ENCODE measurements around the gene ITPK1. TPM values are rescaled to one million over a fixed set of nuclear protein-coding genes. Genes with fewer than 3 reads are reported as not detected.

The ITPK1 gene
- total RNA-seq, 1 experiment from 2014 or later = 66.2 TPM

DNA sequence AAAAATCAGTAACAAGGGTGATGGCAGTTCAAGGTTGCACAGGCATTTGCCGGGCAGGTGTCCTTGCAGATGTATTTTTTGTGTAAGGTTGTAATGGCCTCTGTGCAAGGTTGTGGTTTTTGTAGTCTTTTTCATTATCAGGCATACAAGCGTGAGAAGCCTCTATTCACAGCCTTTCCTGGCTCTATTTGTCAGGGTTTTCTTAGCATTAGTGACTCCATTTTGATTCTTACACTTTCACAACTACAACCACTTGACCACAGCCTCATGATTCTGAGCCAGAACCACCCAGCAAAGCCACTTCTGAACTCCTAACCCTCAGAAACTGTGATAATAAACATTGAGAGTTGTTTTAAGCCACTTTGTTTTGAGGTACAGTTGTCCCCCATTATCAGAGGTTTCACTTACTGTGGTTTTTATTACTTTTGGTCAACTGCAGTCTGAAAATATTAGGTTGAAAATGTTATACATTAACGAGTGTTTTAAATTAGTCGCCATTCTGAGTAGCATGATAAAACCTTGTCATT is 220.3 kb downstream of the ITPK1 start:
- no peak overlapping the region for H3K9ac ChIP-seq (ENCODE audit: low read length)
- no peaks in the 10 kb centered on the region for H4K20me1 ChIP-seq (ENCODE audit: low read length)
- intact Hi-C loops (cut with micrococcal nuclease) = no loop called here
- H3K4me2 ChIP-seq (ENCODE audit: low read length) = no peak overlapping the region
- BruUV-seq (replicated peaks) = no TSS peak
- no peaks in the 10 kb centered on the region for H3K9me2 ChIP-seq (replicated peaks; ENCODE audit: low read length)
- no peaks in the 10 kb centered on the region for H3K79me2 ChIP-seq (ENCODE audit: low read length)
- no peak for ATAC-seq
- CTCF ChIA-PET = no interaction called here
- 0 out of 2 replicates have a peak, but pooled peaks cover 3% of the 10 kb centered on the region for H3K4me1 ChIP-seq (ENCODE audit: insufficient read depth, low read length)
- no peak overlapping the region for H2AFZ ChIP-seq (ENCODE audit: low read length)
- H3F3A ChIP-seq (ENCODE audit: low read length, unreplicated experiment) = no peaks in the 10 kb centered on the region
- peaks cover 8% of the 10 kb centered on the region; the same call in 1 of the 2 replicates for H3K9me3 ChIP-seq (ENCODE audit: low read length)
- H3K4me3 ChIP-seq (ENCODE audit: low read length) = no peak overlapping the region
- TF ChIP-seq EZH2phosphoT487 (IDR thresholded peaks at IDR 0.05; ENCODE audit: borderline replicate concordance, low read length) = no peak
- no peak for TF ChIP-seq EZH2 (IDR thresholded peaks at IDR 0.05; ENCODE audit: low read length, unreplicated experiment)
- TF ChIP-seq, protein P1, sequence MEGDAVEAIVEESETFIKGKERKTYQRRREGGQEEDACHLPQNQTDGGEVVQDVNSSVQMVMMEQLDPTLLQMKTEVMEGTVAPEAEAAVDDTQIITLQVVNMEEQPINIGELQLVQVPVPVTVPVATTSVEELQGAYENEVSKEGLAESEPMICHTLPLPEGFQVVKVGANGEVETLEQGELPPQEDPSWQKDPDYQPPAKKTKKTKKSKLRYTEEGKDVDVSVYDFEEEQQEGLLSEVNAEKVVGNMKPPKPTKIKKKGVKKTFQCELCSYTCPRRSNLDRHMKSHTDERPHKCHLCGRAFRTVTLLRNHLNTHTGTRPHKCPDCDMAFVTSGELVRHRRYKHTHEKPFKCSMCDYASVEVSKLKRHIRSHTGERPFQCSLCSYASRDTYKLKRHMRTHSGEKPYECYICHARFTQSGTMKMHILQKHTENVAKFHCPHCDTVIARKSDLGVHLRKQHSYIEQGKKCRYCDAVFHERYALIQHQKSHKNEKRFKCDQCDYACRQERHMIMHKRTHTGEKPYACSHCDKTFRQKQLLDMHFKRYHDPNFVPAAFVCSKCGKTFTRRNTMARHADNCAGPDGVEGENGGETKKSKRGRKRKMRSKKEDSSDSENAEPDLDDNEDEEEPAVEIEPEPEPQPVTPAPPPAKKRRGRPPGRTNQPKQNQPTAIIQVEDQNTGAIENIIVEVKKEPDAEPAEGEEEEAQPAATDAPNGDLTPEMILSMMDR (conservative IDR thresholded peaks at IDR 0.05; ENCODE audit: low read depth, low read length) = no peak
- H3K36me3 ChIP-seq (ENCODE audit: low read depth, low read length) = no peaks in the 10 kb centered on the region
- H3K27ac ChIP-seq (ENCODE audit: low read length) = no peak overlapping the region
- POLR2A ChIA-PET (ENCODE audit: unreplicated experiment) = no interaction called here
- H3K27me3 ChIP-seq (ENCODE audit: low read length) = no peaks in the 10 kb centered on the region
- no peak for DNase-seq

DNA sequence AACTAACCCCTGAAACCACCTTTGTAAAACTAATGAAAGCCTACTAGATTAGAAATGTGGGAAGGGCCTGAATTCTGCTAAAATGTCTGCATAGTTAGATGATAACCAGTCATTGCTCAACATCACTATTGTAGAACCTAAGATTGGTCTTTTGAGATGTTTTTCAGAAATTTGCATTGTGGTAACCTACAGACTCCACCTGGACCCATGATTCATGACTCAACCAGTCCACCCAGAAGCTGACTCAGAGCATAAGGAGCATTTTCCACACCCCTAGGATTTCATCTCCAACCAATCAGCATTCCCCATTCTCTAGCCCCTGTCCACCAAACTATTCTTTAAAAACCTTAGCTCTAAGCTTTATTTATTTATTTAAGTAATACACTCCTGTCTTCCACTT is 223.1 kb downstream of the ITPK1 start:
- intact Hi-C loops (cut with micrococcal nuclease) = no loop called here
- POLR2A ChIA-PET (ENCODE audit: unreplicated experiment) = no interaction called here
- H3K4me3 ChIP-seq (ENCODE audit: low read length) = no peak overlapping the region
- peaks cover 5% of the 10 kb centered on the region; the same call in 1 of the 2 replicates for H3K27me3 ChIP-seq (ENCODE audit: low read length)
- no peaks in the 10 kb centered on the region for H3K79me2 ChIP-seq (ENCODE audit: low read length)
- no peaks in the 10 kb centered on the region for H4K20me1 ChIP-seq (ENCODE audit: low read length)
- H3K36me3 ChIP-seq (ENCODE audit: low read depth, low read length) = no peaks in the 10 kb centered on the region
- peaks cover 8% of the 10 kb centered on the region; the same call in 1 of the 2 replicates for H3K9me3 ChIP-seq (ENCODE audit: low read length)
- ATAC-seq (no peak), DNase-seq (no peak)
- H3K9me2 ChIP-seq (replicated peaks; ENCODE audit: low read length) = no peaks in the 10 kb centered on the region
- no peaks in the 10 kb centered on the region for H3F3A ChIP-seq (ENCODE audit: low read length, unreplicated experiment)
- no peak overlapping the region for H3K4me2 ChIP-seq (ENCODE audit: low read length)
- no TSS peak for BruUV-seq (replicated peaks)
- no peaks in the 10 kb centered on the region for H3K4me1 ChIP-seq (ENCODE audit: insufficient read depth, low read length)
- no peak for TF ChIP-seq EZH2 (IDR thresholded peaks at IDR 0.05; ENCODE audit: low read length, unreplicated experiment)
- TF ChIP-seq, protein P1 (conservative IDR thresholded peaks at IDR 0.05; ENCODE audit: low read depth, low read length) = no peak
- TF ChIP-seq EZH2phosphoT487 (IDR thresholded peaks at IDR 0.05; ENCODE audit: borderline replicate concordance, low read length) = no peak
- H3K9ac ChIP-seq (ENCODE audit: low read length) = no peak overlapping the region
- no peak overlapping the region for H3K27ac ChIP-seq (ENCODE audit: low read length)
- H2AFZ ChIP-seq (ENCODE audit: low read length) = no peak overlapping the region
- CTCF ChIA-PET = no interaction called here

DNA sequence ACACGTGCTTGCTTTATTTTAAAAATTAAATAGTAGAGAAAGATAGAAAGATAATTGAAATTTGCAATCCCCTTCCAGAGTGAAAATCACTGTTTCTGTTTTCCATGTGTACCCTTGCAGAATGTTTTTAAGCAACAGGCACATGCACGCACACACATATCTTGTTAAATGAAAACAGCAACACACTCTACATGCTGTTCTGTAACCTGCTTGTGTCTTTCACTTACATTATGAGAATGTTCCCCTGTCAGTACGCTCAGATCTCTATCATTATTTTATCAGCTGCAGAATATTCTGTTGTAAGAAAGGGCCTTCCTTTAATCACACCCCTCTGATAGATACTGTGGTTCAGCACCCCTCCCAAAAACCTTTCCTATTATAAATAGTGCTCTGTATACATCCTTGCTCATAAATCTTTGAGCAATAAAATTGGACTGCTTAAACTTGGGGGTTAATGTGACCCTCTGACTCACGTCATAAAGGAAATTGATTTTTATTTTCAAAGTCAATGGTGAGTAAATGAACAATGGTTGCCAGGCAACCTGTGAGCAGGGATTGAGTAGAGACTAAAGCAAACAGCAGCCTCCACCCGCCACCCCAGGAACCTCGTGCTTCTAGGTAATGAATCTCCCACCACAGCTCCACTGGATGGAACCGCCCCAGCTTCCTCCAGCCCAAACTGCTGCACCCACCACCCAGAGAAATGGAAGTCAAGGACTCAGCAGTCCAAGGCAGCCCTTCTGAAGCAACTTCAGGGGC is 224.7 kb downstream of the ITPK1 start:
- Histone ChIP-seq H3K27me3 (ENCODE audit: low read length) (peaks cover 13% of the 10 kb centered on the region), H3K36me3 (ENCODE audit: low read depth, low read length) (no peaks in the 10 kb centered on the region), H3K4me1 (ENCODE audit: insufficient read depth, low read length) (no peaks in the 10 kb centered on the region), H3F3A (ENCODE audit: low read length, unreplicated experiment) (no peaks in the 10 kb centered on the region), H3K9ac (ENCODE audit: low read length) (no peak overlapping the region), H2AFZ (ENCODE audit: low read length) (no peak overlapping the region), H3K4me3 (ENCODE audit: low read length) (no peak overlapping the region), H3K4me2 (ENCODE audit: low read length) (no peak overlapping the region), H3K9me3 (ENCODE audit: low read length) (peaks cover 8% of the 10 kb centered on the region; the same call in 1 of the 2 replicates), H4K20me1 (ENCODE audit: low read length) (no peaks in the 10 kb centered on the region), H3K79me2 (ENCODE audit: low read length) (no peaks in the 10 kb centered on the region), H3K9me2 (replicated peaks; ENCODE audit: low read length) (no peaks in the 10 kb centered on the region), H3K27ac (ENCODE audit: low read length) (no peak overlapping the region)
- ATAC-seq (peak; percentile 24; the same call in 1 of the 2 replicates), DNase-seq (peak; percentile 22)
- no TSS peak for BruUV-seq (replicated peaks)
- TF ChIP-seq EZH2 (IDR thresholded peaks at IDR 0.05; ENCODE audit: low read length, unreplicated experiment) (no peak), EZH2phosphoT487 (IDR thresholded peaks at IDR 0.05; ENCODE audit: borderline replicate concordance, low read length) (no peak)
- TF ChIP-seq, protein P1 (conservative IDR thresholded peaks at IDR 0.05; ENCODE audit: low read depth, low read length) = no peak
- POLR2A ChIA-PET (ENCODE audit: unreplicated experiment) = no interaction called here
- CTCF ChIA-PET = no interaction called here
- intact Hi-C loops (cut with micrococcal nuclease) = no loop called here

All from PC-3 (cell line).